Naive thymus-derived CD8-positive, alpha-beta T cell (primary cell): ENCODE results near the gene MAS1. TPM values are rescaled to one million over a fixed set of nuclear protein-coding genes. Genes with fewer than 3 reads are reported as not detected.
"Not testable (repeated sequence)": the region's sequence is repeated elsewhere in the genome, so short reads cannot be mapped to it uniquely, and the experiment has no call there.

Source experiments
- ATAC-seq, 2 donors: fragments of 150-1000 bp; cut with Tn5 transposase in 1 of 2; sonication (Bioruptor Pico), chemical (Tn5 transposase) in 1 of 2; 1 replicate in 1 of 2; 2 replicates in 1 of 2; pipeline ENCODE4 v1.10.0; 2021; ENCODE audit warnings: mild to moderate bottlenecking in 2 of 2, moderate library complexity in 2 of 2
- POLR2A ChIA-PET: fragments of 350-600 bp; sonication (Branson Sonifier 250); formaldehyde crosslinking; loops from one replicate; lab custom pipeline; 2021; ENCODE audit warnings: antibody characterized with exemption; lab: Charles Lee
- DNase-seq, 10 donors: peaks; one replicate each; pipeline versions ENCODE4 v3.0.0 to v3.0.0-alpha.2; 2020 to 2022
- H3K27ac Mint-ChIP-seq, 10 donors: one replicate each; pipeline ENCODE4 v1.8.0; 2020 to 2022; ENCODE audit warnings: mild to moderate bottlenecking in 10 of 10, mixed read lengths in 10 of 10, moderate library complexity in 4 of 10, inconsistent platforms in 1 of 10
- H3K27me3 Mint-ChIP-seq, 5 donors: one replicate each; pipeline ENCODE4 v1.8.0; 2021 to 2022; ENCODE audit warnings: mixed read lengths in 5 of 5
- H3K36me3 Mint-ChIP-seq, 3 donors: one replicate each; pipeline ENCODE4 v1.8.0; 2020 to 2022; ENCODE audit warnings: mixed read lengths in 3 of 3, mild to moderate bottlenecking in 2 of 3, inconsistent platforms in 1 of 3
- H3K4me1 Mint-ChIP-seq, 4 donors: one replicate each; pipeline ENCODE4 v1.8.0; 2021 to 2022; ENCODE audit warnings: mixed read lengths in 4 of 4
- H3K4me3 Mint-ChIP-seq, 10 donors: one replicate each; pipeline ENCODE4 v1.8.0; 2020 to 2022; ENCODE audit warnings: mild to moderate bottlenecking in 10 of 10, mixed read lengths in 10 of 10, moderate library complexity in 6 of 10, inconsistent platforms in 1 of 10
- H3K9me3 Mint-ChIP-seq, 9 donors: one replicate each; pipeline ENCODE4 v1.8.0; 2020 to 2022; ENCODE audit warnings: mixed read lengths in 9 of 9, mild to moderate bottlenecking in 3 of 9, inconsistent platforms in 1 of 9, moderate library complexity in 1 of 9
- polyA plus RNA-seq, 3 donors: library from polyadenylated mRNA; unstranded; fragments of 300-500 nt; fragmentation: Illumina TruSeq; gene quantifications; one replicate each; pipeline ENCODE4 v1.2.3, GENCODE V29; 2021
- total RNA-seq, 8 experiments: library from RNA in 2 of 8; stranded (reverse) in 2 of 8; gene quantifications; one replicate each; pipeline ENCODE4 v1.2.3 and lab custom pipeline; 2021 to 2026

MAS1 gene
- total and polyA plus RNA-seq, 5 experiments from 2014 or later: not detected

DNA sequence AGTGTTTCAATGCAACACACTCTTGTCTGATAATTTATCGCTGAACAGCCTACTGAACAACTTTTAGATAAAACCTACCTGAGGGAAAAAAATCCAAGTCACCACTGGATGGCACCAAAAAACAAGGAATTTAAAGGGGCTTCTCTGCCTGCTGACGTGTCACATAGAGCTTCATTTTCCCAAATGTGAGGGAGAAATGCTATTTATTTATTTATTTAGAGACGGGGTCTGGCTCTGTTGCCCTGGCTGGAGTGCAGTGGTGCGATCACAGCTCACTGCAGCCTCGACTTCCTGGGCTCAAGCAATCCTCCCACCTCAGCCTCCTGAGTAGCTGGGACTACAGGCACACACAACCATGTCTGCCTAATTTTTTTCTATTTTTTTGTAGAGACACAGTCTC lies 27.4 kb upstream of the MAS1 start:
- H3K4me1 Mint-ChIP-seq: peaks cover 13 to 26% (median 25%) of the 10 kb centered on the region in 4 donors
- POLR2A ChIA-PET: interaction anchor here (0.6 to 0.7 kb wide), 3 partner anchors 29 to 275 kb away, joined by 3 to 9 read pairs (median 3); no protein-coding TSS in a partner anchor
- not testable (repeated sequence) for H3K9me3 Mint-ChIP-seq, ATAC-seq, H3K36me3 Mint-ChIP-seq, H3K27me3 Mint-ChIP-seq
- H3K4me3 Mint-ChIP-seq: peak overlapping the region in 7 of 10 donors; percentile 15 to 74 (median 71)
- DNase-seq: peak in 6 of 10 donors; percentile 11 to 51 (median 33)
- peak overlapping the region in 9 of 10 donors; percentile 2 to 92 (median 51) for H3K27ac Mint-ChIP-seq

DNA sequence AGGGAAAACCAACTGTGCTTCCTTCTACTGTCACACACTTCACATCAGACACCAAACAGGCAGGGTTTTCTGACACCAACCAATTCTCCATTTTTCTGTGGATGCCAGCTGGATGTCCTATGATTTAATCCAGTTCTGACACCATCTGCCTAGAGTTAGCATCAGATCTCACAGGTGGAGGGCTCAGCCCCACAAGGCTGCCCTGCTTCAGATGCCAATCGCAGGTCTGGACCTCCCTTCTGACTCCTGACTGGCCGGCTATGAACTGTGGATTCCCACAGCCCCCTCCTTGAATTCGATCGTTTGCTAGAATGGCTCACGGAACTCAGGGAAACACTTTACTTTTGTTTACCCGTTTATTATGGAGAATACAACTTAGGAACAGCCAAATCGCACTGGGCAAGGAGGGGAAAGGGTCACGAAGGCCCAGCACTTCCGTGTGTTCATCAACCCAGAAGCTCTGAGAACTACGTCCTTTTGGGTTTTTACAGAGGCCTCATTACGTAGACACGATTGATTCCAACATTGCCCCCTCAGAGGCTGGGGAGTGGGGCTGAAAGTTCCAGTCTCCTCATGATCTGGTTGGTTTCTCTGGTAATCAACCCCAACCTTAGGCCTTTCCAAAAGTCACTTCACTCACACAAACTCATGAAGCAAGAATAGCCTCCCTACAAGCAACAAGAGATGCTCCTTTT lies 25.4 kb upstream of the MAS1 start:
- no peak overlapping the region for H3K27ac Mint-ChIP-seq
- peaks cover 0 to 10% (median 0%) of the 10 kb centered on the region in 9 donors for H3K9me3 Mint-ChIP-seq
- POLR2A ChIA-PET: no interaction called here

DNA sequence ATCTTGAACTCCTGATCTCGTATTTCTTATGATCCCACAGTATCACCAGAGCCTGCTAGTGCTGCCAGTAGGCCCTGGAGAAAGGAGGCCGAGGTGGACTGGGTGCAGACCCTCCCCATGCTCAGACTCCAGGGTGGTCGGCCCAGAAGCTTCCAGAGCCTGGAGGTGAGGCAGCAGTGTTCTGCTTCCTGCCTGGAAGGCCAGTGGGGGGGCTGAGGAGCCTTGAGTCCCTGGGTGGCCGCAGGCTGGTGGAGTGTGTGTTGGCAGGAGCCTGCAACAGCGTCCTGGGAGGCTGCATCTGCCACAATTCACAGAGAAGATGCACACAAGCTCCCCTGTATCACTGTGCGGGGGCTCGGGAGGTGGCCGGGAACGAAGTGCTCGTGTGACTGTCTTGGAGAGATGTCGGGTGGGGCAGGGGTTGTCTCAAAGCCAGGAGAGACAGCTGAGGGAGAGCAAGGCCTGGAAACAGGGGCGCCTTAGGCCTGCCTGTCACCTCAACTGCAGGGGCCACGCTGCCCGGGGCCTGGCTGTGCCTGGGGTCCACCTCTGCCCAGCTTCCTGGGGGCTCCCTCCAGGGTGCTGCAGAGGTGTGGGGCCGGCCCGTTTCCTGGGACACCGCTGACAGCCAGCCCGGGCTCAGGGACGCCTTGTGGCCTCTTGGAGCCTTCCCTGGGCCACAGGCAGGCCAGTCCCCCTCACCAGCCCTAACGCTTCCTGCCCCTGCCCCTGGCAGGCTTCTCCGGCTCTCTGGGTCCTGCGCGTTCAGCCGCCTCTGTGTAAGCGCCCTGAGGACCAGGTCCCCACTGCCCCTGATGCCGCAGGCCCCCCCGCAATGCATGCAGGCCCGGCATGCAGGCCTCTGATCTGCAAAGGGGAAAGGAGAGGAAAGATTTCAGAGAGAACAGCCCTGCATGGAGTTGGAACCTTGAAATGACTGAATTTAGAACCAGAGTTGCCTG lies 24.2 kb upstream of the MAS1 start:
- H3K4me1 Mint-ChIP-seq: peaks cover 13 to 18% (median 17%) of the 10 kb centered on the region in 4 donors
- POLR2A ChIA-PET: no interaction called here
- peaks cover 0 to 10% (median 0%) of the 10 kb centered on the region in 9 donors for H3K9me3 Mint-ChIP-seq
- no peaks in the 10 kb centered on the region for H3K27me3 Mint-ChIP-seq
- ATAC-seq (no peak), DNase-seq (no peak)
- H3K36me3 Mint-ChIP-seq: peaks cover 0 to 2% (median 0%) of the 10 kb centered on the region in 3 donors
- no peak overlapping the region for H3K4me3 Mint-ChIP-seq
- peak overlapping the region in 2 of 10 donors; percentile 18 to 69 for H3K27ac Mint-ChIP-seq

More for the DNA sequence above, 25.4 kb upstream of the MAS1 start:
- no peak for ATAC-seq
- Mint-ChIP-seq H3K36me3 (peaks cover 0 to 2% (median 0%) of the 10 kb centered on the region in 3 donors), H3K27me3 (no peaks in the 10 kb centered on the region), H3K4me3 (no peak overlapping the region), H3K4me1 (peaks cover 13 to 25% (median 25%) of the 10 kb centered on the region in 4 donors)
- no peak for DNase-seq

DNA sequence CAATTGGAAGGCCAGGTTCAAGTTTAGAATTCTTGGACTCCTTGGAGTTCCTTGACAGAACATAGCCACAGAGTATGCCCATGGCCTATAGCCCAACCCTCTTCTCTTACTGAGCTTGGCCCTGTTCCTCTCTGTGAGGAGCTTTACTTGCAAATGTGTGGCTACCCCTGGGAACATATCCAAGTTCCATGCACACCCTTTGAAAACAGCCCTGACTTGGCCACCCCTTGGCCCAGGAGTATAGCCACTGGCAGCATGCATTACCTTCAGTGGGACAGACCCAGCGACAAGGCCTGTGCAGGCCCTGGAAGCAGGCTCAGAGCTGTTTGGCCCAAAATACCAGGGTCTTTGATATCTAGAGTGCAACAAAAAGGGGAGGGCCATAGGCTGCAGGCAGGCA lies 19.5 kb upstream of the MAS1 start:
- POLR2A ChIA-PET: no interaction called here
- H3K27ac Mint-ChIP-seq: no peak overlapping the region
- peaks cover 0 to 5% (median 0%) of the 10 kb centered on the region in 5 donors for H3K27me3 Mint-ChIP-seq
- H3K4me3 Mint-ChIP-seq: no peak overlapping the region
- peaks cover 0 to 10% (median 0%) of the 10 kb centered on the region in 9 donors for H3K9me3 Mint-ChIP-seq
- H3K36me3 Mint-ChIP-seq: peaks cover 0 to 2% (median 0%) of the 10 kb centered on the region in 3 donors
- ATAC-seq (no peak), DNase-seq (no peak)
- H3K4me1 Mint-ChIP-seq: peaks cover 0 to 6% (median 1%) of the 10 kb centered on the region in 4 donors

DNA sequence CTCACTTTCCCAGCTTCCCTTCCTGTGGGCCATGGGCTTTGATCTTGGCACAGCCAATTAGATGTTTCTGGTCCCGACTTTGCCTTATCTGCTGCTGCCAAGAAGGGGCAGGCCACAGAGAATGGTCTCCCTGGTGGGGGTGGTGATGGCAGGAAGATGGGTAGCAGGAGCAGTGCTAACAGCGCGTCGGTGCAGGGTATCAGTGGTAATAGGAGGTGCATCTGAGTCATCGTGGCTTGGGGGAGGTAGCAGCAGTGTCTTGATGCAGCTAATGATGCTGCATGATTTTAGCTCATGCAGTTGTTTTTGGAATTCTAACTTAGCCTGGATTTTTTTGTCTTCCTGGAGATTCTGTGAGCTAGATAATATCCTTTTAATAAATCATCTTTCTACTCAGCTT lies 18.9 kb upstream of the MAS1 start:
- Mint-ChIP-seq H3K9me3 (peaks cover 0 to 6% (median 0%) of the 10 kb centered on the region in 9 donors), H3K27me3 (peaks cover 0 to 5% (median 0%) of the 10 kb centered on the region in 5 donors), H3K4me3 (no peak overlapping the region), H3K36me3 (peaks cover 0 to 2% (median 0%) of the 10 kb centered on the region in 3 donors), H3K27ac (peak overlapping the region in 2 of 10 donors; percentile 56 to 70), H3K4me1 (peaks cover 0 to 6% (median 1%) of the 10 kb centered on the region in 4 donors)
- POLR2A ChIA-PET: no interaction called here
- ATAC-seq (no peak), DNase-seq (no peak)

DNA sequence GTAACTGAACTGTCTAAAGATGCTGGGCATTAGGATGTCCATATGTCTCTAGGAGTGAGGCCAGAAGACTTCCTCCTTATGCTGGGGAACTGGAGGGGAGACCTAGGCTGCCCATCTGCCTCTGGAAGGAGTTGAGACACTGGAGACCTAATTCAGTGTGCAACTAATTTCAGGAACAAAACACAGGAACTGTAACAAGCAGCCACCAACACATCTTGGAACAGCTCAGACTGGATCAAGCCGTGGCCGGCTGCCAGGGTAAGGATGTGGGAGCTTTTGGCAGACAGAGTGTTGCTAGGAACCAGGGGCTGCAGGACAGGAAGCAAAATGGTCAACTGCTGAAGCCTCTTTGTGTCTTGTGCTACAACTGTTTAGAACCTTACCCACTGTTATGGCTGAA lies 16.4 kb upstream of the MAS1 start:
- Mint-ChIP-seq H3K36me3 (peaks cover 0 to 2% (median 0%) of the 10 kb centered on the region in 3 donors), H3K9me3 (peaks cover 0 to 1% (median 0%) of the 10 kb centered on the region in 9 donors), H3K27ac (no peak overlapping the region), H3K27me3 (peaks cover 0 to 6% (median 2%) of the 10 kb centered on the region in 5 donors), H3K4me3 (no peak overlapping the region), H3K4me1 (peaks cover 0 to 6% (median 1%) of the 10 kb centered on the region in 4 donors)
- DNase-seq: no peak
- ATAC-seq: no peak
- POLR2A ChIA-PET: no interaction called here

DNA sequence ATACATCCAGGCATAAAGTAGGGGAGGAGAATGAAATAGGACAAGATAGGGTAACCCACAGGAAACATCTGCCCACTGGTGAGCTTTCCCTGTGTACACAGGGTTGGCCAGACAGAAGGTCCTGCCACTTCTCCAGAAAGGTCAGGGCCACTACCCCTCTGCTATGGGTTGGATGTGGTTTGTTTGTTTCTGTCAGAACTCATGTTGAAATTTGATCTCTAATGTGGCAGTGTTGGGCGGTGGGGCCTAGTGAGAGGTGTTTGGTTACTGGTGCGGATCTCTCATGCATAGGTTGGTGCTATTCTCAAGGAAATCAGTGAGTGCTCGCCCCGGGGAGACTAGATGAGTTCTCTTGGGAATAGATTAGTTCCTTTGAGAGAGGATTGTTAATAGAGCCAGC lies 15.6 kb upstream of the MAS1 start:
- Mint-ChIP-seq H3K27ac (no peak overlapping the region), H3K4me3 (no peak overlapping the region), H3K9me3 (no peaks in the 10 kb centered on the region), H3K27me3 (peaks cover 0 to 6% (median 4%) of the 10 kb centered on the region in 5 donors), H3K4me1 (peaks cover 0 to 6% (median 1%) of the 10 kb centered on the region in 4 donors), H3K36me3 (no peaks in the 10 kb centered on the region)
- ATAC-seq (no peak), DNase-seq (no peak)
- POLR2A ChIA-PET: no interaction called here

DNA sequence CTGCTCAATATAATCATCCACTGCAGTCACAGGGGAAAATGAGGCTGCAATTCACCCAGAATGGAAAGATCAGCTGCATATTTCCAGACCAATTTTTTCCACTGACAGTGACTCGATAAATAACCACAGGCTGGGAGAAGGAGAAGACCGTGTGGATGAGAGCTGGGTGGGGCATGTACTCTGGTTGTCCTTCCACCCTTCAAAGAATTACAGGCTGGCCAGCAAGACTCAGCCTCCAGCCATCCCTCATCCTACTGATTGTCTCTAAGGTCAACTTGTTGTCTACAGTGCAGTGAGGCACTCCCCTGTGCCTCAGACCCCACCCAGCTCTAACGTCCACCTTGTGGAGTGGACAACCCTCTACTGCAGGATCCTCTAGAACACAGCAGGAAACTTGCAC lies 14.5 kb upstream of the MAS1 start:
- Mint-ChIP-seq H3K4me1 (peaks cover 0 to 6% (median 1%) of the 10 kb centered on the region in 4 donors), H3K27me3 (peaks cover 0 to 8% (median 5%) of the 10 kb centered on the region in 5 donors), H3K4me3 (no peak overlapping the region), H3K27ac (no peak overlapping the region), H3K9me3 (no peaks in the 10 kb centered on the region), H3K36me3 (no peaks in the 10 kb centered on the region)
- no peak for DNase-seq
- POLR2A ChIA-PET: no interaction called here
- no peak for ATAC-seq

DNA sequence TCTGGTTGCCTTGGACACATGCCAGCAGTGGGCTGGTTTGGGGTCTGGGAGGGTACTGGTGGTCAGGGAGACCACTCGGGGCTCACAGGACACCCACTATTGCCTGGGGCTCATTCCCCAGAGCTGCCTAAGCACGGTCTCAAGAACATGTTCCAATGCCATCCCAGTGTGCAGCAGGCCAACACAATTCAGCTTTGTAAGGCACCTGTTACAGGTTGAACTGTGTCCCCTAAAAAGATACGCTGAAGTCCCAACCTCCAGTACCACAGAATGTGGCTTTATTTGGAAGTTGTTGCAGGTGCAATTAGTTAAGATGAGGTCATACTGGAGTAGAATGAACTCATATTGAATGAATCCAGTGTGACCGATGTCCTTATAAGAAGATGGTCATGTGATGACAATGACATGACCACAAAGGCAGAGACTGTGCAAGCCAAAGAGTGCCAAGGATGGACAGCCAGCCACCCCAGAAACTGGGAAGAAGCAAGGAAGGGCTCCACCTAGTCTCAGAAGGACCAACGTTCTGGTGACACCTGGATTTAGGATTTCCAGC lies 13.5 kb upstream of the MAS1 start:
- Mint-ChIP-seq H3K27ac (no peak overlapping the region), H3K4me3 (no peak overlapping the region), H3K4me1 (no peaks in the 10 kb centered on the region), H3K36me3 (no peaks in the 10 kb centered on the region), H3K9me3 (no peaks in the 10 kb centered on the region), H3K27me3 (peaks cover 0 to 11% (median 5%) of the 10 kb centered on the region in 5 donors)
- no peak for ATAC-seq
- no peak for DNase-seq
- POLR2A ChIA-PET: no interaction called here

DNA sequence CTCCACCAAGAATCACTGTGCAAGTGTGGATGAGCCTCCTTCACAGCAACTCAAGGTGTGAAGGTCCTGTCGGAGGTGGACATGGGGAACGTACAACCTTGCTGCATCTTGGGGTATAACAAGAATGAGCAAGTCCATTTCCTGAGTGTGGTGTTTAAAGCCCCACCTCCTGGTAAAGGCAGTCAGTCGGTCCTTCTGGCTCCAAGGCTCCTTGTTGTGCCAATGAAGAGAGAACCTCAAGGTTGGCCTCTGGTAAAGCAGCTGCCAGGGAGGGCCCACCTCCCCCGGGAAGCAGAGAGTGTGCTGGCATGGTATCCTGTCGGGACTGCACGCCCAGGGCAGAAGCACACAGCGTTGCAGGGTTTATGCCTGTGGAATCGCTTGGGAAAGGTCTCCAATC lies 12.4 kb upstream of the MAS1 start:
- ATAC-seq (no peak), DNase-seq (no peak)
- POLR2A ChIA-PET: no interaction called here
- H3K36me3 Mint-ChIP-seq: no peaks in the 10 kb centered on the region
- H3K9me3 Mint-ChIP-seq: no peaks in the 10 kb centered on the region
- H3K27me3 Mint-ChIP-seq: peaks cover 0 to 12% (median 5%) of the 10 kb centered on the region in 5 donors
- no peaks in the 10 kb centered on the region for H3K4me1 Mint-ChIP-seq
- H3K27ac Mint-ChIP-seq: no peak overlapping the region
- no peak overlapping the region for H3K4me3 Mint-ChIP-seq

DNA sequence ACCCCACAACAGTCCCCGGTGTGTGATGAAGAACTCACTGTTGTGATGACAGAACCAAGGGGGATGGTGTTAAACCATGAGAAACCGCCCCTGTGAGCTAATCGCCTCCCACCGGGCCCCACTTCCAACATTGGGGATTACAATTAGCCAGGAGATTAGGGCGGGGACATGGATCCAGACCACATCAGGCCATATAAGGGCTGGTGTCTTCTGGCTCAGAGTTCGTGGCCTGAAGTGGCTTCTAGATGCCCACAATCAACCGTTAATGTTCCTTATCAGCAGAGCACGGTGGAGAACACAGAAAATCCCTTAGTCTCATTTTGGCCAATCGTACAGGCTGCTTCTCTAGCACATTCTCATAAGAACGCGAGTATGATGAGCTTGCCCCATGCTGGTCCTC lies 10.9 kb upstream of the MAS1 start:
- Mint-ChIP-seq H3K9me3 (no peaks in the 10 kb centered on the region), H3K27ac (peak overlapping the region in 2 of 10 donors; percentile 17 to 75), H3K36me3 (no peaks in the 10 kb centered on the region), H3K4me1 (no peaks in the 10 kb centered on the region), H3K4me3 (no peak overlapping the region), H3K27me3 (peaks cover 0 to 12% (median 5%) of the 10 kb centered on the region in 5 donors)
- no peak for DNase-seq
- POLR2A ChIA-PET: no interaction called here
- ATAC-seq: no peak

DNA sequence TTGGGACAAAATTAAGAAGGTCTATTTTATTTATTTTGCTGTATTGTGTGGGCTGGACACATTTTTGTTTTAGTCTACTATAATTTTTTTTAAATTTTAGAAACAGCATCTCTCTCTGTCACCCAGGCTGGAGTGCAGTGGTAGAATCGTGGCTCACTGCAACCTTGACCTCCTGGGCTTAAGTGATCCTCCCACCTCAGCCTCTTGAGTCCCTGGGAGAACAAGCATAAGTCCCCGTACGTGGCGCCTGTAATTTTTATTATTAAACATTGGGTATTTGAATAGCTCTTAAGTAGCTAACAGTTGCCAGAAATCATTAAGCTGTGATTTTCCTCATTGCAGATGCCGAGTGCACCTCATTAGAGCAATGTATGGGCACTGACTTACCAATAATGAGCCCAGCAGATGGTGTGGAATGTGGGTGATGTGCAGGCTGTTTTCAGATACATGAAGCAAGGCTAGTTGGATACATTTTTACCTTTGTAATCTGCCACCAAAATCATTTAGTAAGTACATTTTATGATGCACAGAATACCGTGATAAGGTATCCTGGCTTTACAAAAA lies 10.3 kb upstream of the MAS1 start:
- POLR2A ChIA-PET: no interaction called here
- H3K9me3 Mint-ChIP-seq: no peaks in the 10 kb centered on the region
- no peak for DNase-seq
- H3K4me3 Mint-ChIP-seq: no peak overlapping the region
- H3K36me3 Mint-ChIP-seq: no peaks in the 10 kb centered on the region
- H3K4me1 Mint-ChIP-seq: no peaks in the 10 kb centered on the region
- H3K27ac Mint-ChIP-seq: no peak overlapping the region
- peaks cover 0 to 12% (median under 1%) of the 10 kb centered on the region in 5 donors for H3K27me3 Mint-ChIP-seq
- ATAC-seq: no peak
